ENCODE measurements around the gene MAP7D1.
"Not testable (repeated sequence)": the region's sequence is repeated elsewhere in the genome, so short reads cannot be mapped to it uniquely, and the experiment has no call there.

MAP7D1 gene

DNA sequence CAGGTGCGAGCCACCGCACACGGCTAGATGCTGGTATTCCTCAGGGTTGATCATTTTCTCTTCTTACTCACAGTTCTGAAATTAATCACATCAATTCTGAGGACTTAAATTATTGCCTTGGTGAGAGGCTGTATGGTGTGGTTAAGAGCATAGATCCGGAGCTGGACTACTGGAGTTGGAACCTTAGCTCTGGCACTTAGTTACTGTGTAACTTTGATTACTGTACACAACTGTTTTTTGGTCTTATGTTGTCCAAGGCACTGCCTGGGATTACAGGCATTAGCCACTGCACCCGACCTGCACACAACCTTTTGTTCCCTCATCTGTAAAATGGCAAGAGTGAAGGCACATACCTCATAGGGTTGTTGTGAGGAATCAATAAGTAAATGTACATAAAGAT lies 42.7 kb downstream of the MAP7D1 start:
- in situ Hi-C loops (cut with MboI; ENCODE audit: low sequenced_read_pairs), result no loop called here

DNA sequence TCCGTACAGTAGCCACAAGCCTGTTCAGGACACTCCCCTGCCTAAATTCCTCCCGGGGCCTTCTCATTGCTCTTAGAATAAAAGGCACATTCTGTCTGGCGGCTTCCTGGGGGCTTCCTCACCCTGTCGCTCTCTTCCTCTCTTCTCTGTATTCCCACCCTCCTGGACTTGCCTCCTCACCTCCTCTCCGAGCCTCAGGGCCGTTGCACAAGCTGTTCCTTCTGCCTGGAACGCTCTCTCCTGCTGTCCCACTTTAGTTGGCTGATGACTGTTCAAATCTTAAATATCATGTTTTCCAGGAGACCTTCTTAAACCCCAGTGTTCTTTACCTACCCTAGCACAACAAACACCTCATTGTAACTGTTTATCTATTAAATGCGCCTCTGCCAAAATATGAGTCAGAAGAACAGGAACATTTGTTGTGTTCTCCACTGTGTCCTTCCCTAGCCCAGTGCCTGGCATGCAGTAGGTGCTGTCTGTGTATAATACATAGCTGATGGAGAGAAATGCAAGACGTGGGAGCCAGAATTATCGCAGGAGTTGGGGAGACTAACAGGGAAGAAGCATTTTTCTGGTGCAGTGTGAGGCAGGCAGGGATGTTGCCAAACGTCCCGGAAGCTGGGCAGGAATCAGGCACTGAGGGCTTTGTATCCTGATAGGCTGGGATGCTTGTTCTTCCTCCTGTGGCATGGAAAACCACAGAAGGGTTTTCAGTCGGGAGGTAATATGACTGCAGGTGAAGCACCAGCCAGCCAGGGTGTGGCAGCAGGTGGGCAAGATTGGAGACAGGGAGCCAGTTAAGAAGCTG lies 44.2 kb downstream of the MAP7D1 start:
- in situ Hi-C loops (cut with MboI; ENCODE audit: low sequenced_read_pairs), result no loop called here

DNA sequence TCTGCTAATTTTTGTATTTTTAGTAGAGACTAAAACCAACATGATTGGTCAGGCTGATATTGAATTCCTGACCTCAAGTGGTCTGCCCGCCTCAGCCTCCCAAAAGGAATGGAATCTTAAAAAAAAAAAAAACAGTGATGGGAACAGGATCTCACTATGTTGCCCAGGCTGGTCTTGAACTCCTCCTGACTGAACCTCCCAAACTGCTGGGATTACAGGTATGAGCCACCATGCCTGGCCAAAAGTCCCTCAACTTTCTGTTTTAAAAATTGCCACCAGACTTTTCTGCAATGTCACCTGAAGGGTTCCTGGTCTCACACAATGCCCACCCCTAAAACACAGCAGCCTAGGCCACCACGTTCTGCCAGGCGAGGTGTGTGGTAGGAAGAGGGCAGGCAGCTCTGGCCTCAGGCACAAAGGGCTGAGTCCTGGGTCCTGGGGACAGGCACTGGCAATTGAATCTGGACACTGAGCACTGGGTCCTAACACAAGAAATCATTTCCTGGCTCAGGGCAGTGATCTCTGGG lies 47.1 kb downstream of the MAP7D1 start:
- in situ Hi-C loops (cut with MboI; ENCODE audit: low sequenced_read_pairs), result no loop called here

DNA sequence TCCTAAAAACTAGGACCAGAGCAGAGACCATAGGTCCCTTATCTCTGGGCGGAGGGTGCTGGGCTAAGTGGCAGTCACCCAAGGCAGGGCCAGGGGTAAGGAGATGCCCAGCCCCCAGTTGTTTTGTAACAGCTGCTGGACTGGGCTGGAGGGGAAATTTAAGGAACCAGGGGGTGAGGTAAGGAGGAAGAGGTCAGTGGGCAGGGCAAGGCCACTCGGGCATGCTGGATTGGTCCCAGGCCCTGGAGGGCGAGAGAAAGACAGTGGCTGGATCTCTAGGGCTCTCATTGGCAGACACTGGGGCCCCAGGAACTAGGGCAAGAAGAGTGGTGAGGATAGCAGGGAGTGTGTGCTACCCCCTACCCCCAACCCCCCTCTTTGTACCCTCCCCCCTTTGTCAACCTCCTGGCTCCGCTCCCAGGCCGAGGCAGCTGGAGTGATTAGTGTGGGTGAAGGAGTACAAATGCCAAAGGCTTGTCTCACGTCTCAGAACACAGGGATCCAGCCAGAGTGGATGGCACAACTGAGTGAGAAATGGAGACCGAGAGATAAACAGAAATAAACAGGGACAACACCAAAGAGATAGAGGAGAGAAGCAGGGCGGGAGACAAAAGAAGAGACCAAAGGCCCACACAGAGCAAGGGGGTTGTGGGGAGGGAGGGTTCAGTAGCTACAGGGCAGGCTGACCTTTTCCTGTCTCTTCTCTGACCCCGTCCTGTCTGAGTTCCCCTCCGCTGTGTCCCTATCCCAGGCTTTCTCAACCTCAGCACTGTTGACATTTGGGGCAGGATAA lies 47.8 kb downstream of the MAP7D1 start:
- in situ Hi-C loops (cut with MboI; ENCODE audit: low sequenced_read_pairs), result no loop called here

DNA sequence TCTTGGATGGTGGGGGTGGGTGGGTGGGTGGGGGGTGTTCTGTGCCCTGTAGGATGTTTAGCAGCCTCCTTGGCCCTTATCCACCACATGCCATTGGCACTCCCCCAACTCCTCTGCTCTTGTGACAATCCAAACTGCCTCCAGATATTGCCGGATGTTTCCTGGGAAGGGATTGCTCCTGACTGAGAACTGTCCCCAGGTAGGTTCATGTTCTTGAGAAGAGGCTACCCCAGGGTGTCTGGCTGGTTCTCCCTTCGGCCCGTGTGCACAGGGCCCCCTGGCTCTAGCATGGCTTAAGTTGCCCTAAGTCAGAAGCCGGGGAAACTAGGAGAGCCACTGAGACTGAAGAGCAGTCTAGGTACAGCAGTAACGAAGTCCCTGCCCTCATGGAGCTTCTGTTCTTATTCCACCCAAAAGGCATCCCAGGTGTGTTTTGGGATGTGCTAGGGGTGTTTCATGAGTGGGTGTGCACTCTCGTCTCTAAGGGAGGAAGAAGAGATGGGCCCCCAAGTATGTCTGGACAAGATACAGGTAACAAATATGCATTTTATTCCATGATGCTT lies 48.5 kb downstream of the MAP7D1 start:
- in situ Hi-C loops (cut with MboI; ENCODE audit: low sequenced_read_pairs), result no loop called here

DNA sequence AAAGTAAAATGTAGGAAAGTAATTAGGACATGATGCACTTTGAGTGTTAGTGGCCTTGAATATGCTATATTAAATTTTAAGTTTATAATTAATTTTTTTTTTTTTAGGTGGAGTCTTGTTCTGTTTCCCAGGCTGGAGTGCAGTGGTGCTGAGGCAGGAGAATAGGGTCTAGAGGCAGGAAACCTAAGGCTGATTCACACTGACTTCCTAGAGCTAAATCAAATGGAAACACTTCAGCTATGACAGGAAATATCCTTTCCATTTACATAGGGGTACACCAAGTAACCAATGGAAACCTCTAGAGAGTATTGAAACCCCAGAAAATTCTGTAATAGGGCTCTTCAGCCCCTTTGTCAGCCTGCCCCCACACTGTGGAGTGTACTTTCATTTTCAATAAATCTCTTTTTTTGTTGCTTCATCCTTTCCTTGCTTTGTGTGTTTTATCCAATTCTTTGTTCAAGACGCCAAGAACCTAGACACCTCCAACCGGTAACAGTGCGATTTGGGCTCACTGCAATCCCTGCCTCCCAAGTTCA lies 50.4 kb downstream of the MAP7D1 start:
- in situ Hi-C loops (cut with MboI; ENCODE audit: low sequenced_read_pairs), result no loop called here

DNA sequence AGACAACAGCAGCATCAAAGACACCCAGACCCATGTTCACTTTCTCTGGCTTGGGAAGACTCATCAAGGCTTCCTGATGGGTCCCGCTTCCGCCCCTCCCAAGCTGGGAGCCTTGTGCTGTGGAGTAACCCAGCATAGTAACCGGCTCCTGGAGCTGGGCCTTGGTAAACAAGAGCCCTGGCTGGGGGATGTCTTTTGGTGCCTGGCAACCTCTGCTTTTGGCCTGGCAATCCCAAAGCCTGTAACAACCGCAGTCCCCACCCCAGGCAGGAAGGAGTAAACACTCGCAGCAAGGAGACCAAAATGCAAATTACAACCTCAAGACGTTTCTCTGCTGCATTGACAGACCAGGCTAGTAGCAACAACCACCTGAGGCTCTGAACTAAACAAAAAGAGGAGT lies 51.4 kb downstream of the MAP7D1 start:
- in situ Hi-C loops (cut with MboI; ENCODE audit: low sequenced_read_pairs), result no loop called here

DNA sequence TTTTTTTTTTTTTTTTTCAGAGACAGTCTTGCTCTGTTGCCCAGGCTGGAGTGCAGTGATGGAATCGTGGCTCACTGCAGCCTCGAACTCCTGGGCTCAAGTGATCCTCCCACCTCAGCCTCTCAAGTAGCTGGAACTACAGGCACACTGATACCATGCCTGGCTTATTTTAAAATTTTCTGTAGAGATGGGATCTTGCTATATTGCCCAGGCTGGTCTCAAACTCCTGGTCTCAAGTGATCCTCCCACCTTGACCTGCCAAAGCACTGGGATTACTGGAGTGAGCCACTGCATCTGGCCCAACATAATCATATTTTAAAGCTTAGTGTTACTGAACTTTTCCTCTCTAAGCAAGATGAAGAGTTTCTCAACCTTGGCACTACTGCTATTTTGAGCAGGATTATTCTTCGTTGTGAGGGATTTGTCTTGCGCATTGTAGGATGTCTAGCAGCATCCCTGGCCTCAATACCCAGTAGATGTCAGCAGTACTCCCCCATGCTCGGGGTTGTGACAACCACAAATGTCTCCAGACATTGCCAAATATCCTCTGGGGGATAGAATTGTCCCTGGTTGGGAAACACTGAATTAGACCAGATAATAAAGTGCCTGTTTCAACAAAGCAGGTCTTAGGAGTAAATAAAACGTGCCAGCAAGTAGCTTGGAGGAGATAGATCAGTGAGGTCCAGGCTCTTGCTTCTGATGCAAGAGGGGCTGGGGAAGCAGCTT lies 53.2 kb downstream of the MAP7D1 start:
- in situ Hi-C loops (cut with MboI; ENCODE audit: low sequenced_read_pairs), result no loop called here

DNA sequence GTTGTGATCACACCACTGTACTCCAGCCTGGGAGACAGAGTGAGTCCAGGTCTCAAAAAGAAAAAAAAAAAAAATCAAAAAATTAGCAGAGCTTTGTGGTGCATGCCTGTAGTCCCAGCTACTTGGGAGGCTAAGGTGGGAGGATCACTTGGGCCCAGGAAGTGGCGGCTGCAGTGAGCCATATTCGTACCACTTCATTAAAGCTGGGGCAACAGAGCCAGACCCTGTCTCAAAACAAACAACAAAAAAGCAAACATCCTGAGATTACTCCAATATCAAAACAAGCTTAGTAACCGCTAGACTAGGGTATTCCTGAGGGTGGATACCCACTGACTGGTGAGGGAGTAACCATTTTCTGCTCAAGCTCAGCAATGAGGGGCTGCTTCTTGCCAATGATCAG lies 55.3 kb downstream of the MAP7D1 start:
- in situ Hi-C loops (cut with MboI; ENCODE audit: low sequenced_read_pairs), result no loop called here

DNA sequence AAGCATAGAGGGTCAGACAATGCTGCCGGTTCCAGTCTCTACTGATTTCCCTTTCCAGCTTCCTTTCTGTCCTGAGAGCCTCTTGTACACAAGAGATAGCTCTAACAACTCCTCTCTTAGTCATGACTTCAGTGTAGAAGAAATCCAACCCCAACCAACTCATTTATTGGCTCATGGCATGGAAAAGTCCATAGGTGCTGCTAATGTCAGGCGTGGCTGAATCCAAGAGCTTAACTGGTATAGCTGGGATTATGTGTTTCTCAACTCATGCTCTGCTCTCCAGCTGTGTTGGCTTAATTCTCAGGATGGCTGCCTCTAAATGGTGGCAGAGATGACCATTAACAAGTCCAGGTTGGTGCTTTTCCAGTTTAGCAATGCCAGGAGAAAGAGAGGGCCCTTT lies 55.9 kb downstream of the MAP7D1 start:
- in situ Hi-C loops (cut with MboI; ENCODE audit: low sequenced_read_pairs), result no loop called here

DNA sequence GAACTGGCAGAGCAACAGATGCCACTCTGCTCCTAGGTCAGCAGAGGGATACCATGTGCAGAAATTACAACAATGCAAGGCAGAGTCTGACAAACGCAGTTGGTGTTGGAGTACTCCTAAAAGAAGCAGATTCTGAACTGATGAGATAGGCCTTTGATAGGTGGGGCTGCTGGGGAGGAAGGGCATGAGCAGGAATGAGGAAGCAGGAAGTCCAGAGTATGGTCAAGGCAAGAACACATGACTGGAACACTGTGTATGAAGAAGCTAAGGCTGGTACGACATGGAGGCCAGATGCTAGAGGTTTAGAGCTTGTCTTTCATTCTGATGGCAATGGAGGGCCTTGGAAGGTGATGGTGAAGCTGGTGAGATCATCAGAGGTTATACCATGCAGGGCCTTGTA lies 56.8 kb downstream of the MAP7D1 start:
- in situ Hi-C loops (cut with MboI; ENCODE audit: low sequenced_read_pairs), result no loop called here

DNA sequence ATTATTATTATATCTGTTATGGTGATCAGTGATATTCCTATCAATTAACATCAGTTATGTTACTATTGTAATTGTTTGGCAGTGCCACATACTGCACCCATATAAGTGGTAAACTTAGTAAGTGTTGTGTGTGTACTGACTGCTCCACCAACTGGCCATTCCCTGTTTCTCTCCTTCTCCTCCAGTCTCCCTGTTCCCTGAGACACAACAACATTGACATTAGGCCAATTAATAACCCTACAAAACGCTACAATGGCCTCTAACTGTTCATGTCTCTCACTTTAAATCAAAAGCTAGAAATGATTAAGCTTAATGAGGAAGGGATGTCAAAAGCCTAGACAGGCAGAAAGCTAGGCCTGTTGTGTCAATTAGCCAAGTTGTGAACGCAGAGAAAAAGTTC lies 61.7 kb downstream of the MAP7D1 start:
- in situ Hi-C loops (cut with MboI; ENCODE audit: low sequenced_read_pairs), result no loop called here

DNA sequence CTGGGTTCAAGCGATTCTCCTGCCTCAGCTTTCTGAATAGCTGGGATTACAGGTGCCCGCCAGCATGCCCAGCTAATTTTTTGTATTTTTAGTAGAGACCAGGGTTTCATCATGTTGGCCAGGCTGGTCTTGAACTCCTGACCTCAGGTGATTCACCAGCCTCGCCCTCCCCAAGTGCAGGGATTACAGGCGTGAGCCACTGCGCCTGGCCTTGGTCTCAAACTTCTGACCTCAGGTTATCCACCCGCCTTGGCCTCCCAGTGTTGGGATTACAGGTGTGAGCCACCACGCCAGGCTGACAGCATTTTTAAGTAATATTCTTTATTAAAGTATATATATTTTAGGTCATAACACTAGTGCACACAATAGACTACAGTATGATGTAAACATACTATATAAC lies 65.9 kb downstream of the MAP7D1 start:
- in situ Hi-C loops (cut with MboI; ENCODE audit: low sequenced_read_pairs), result not testable (repeated sequence)

DNA sequence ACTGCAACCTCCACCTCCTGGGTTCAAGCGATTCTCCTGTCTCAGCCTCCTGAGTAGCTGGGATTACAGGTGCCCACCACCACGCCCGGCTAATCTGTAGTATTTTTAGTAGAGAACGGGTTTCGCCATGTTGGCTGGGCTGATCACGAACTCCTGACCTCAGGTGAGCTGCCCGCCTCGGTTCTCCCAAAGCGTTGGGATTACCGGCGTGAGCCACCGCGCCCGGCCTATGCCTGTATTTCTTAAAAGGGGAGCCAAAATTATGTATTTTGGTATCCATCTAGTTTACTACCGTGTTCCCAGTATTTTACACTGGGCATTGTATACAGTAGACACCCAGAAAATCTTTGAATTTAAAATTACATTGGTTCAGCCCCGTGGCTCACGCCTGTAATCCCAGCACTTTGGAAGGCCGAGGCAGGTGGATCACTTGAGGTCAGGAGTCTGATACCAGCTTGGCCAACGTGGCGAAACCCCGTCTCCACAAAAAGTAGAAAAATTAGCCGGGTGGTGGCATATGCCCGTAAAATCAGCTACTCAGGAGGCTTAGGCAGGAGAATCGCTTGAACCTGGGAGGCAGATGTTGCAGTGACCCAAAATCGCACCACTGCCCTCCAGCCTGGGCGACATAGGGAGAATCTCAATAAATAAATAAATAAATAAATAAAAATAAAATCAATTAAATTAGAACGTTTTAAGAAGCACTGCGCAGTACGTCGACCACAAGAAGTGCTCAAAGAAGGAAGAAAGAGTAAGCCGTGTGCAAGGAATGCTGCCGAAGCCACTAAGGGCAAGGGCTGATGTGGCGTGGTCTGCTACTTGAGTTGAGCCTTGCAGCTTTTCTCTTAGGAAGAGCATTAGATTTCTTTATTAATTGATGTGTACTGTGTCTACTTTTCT lies 66.8 kb downstream of the MAP7D1 start:
- in situ Hi-C loops (cut with MboI; ENCODE audit: low sequenced_read_pairs), result no loop called here

DNA sequence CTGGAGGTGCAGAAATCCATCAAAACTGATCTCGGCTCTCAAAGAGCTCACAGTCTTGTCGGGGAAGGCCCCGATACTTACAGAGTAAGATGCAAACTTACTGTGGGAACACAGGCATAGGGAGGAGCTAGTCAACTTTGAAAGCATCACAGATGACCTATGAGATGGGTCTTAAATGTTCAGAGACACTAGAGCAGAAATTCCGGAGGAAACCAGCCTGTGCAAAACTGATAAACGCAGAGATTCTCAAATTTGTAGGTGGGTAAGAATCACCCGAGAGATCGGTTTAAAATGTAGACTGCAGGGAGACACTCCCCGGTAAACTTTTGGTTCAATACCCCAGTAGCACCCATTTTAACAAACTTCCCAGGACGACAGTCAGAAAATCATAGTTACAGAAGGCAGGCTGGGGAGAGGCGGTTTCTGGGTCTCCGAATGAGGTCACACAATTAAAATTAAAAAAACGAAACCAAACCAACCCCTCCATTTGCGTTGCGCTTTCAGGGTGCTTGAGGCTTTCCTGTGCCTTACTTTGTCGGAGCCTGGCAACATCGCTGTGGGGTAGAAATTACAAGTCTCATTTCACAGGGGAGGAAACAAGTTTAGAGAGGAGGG lies 67.5 kb downstream of the MAP7D1 start:
- in situ Hi-C loops (cut with MboI; ENCODE audit: low sequenced_read_pairs), result no loop called here

DNA sequence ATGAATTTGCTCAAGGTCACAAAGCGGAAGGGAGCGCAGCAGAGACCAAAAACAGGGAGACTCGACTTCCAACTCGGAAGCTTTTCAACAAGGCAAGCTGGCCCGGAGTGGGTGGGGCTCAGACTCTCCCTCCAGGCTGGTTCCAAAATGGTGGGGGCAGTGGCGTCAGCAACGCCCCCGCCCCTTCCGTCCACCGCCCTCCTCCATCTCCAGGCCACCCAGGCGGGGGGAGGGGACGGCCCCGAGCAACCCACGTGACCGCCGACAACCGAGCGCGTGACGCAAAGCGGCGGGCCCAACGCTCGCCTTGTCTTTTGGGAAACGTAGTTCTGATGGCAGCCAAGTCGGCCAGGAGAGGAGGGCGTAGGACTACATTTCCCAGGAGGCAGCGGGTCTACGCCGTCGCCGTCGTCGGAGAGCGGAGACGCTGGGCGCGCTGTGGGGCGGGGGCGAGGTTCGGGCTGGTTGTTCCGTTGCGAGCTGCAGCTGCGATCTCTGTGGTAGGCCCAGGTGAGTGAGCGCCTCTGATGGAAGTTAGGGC lies 68.1 kb downstream of the MAP7D1 start, which contains the start of gene THRAP3:
Gene THRAP3 (plus strand): TSS at position 448 of the 541 bp plus-strand sequence. CDS start 58,121 bp downstream, outside the sequence.
- in situ Hi-C loops (cut with MboI; ENCODE audit: low sequenced_read_pairs), result no loop called here

DNA sequence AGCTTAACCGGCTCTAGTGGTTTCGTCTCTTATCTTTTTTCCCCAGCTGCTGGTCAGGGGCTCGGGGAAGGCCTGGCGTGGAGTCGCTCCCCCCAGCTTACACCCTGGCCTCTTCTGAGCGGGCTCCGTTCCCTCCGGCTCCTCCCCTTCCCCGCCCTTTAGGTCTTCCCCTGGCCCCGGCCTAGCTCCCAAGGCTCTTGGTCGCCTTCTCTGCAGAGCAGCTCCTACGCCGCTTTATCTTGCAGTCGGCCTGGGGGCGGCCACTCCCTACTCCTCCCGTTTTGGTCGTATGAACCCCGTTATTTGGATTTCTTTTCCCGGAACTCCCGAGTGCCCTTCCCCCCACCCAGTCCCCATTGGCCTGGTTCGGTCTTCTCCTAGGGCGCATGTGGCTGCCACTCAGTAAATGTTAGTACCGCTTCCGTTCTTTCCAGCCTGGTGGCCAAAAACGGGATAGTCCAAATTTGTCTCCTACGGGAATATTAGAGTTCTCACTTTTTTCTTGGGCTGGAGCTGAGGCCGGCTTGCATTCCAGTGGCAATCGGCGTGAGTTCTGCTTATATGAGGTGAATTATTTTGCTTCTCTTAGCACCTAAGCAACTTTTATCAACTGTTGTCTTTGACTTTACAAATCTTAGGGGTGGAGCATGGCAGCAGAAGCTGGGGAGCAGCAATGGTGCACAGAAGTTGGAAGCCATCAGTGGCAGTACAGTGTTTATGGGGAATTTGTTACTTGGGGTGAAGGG lies 68.8 kb downstream of the MAP7D1 start:
- in situ Hi-C loops (cut with MboI; ENCODE audit: low sequenced_read_pairs), result no loop called here

DNA sequence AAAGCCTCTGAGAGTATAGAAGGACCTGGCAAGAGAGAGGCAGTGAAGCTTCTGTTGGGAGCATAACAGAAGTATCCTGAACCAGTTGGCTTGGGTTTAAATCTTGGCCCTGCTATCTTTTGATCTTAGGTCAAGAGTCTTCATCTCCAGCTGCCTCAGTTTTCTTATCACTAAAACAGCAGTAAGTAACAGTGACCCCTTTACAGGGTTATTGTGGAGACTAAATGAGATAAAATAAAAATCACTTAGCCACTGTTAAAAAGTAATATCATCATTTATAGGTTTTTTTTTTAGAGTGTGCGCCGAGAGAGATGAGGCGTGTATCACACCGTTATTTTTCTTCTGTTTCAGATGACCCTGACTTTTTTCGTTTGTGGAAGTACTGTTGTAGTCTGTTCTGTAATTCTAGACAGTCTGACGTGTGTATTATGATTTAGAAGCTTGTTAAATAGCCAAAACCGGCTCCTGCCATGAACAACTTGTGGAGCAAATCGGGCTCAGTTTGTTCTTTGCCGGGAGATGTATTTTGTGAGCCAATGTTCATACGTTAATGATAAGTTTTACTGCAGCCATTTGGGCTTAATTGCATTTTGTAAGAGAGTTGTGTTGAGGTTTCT lies 69.4 kb downstream of the MAP7D1 start:
- in situ Hi-C loops (cut with MboI; ENCODE audit: low sequenced_read_pairs), result no loop called here

Measured in HL-60/S4 treated with phorbol 12-myristate 13-acetate at 8.2 ng/mL for 4 days and 3 days (cell line).